Measurements from ENCODE around the gene SLC17A4.

- TF ChIP-seq CTCF (conservative IDR thresholded peaks at IDR 0.05; ENCODE audit: low read depth in 2 of 2) (no peak), REST (IDR thresholded peaks at IDR 0.05; ENCODE audit: unreplicated experiment) (no peak), CREB1 (CRISPR knock-in tag; IDR thresholded peaks at IDR 0.05; ENCODE audit: low read depth) (no peak), EZH2 (IDR thresholded peaks at IDR 0.05; ENCODE audit: low read depth, unreplicated experiment) (no peak), POLR2AphosphoS5 (IDR thresholded peaks at IDR 0.05; ENCODE audit: low read depth) (no peak)
These were observed 40.2 kb downstream of the SLC17A4 start for GRCh38 chr6:25794784-25795183.

Measured in GM23338 (cell line).